Endometrial microvascular endothelial cells (primary cell): ENCODE measurements around the gene MYOM3. TPM values are rescaled to one million over a fixed set of nuclear protein-coding genes. Genes with fewer than 3 reads are reported as not detected.
"Not testable (repeated sequence)": the region's sequence is repeated elsewhere in the genome, so short reads cannot be mapped to it uniquely, and the experiment has no call there.

Experiments used
- in situ Hi-C: cut with HindIII; loops from 2 replicates; pipeline ENCODE4 v1.10.0; 2017; ENCODE audit warnings: low sequenced_read_pairs, low pct_unique_long_range_greater_than_20kb; ENCODE audit errors: inconsistent ontology term
- total RNA-seq: library from RNA; depleted of rRNA; stranded (reverse); fragments of >200 nt; gene quantifications from one replicate; pipeline ENCODE4 v1.2.3, GENCODE V29; 2015; ENCODE audit errors: inconsistent ontology term

MYOM3 gene
- total RNA-seq, 1 donor from 2014 or later = not detected

GRCh38 chr1:24052220-24052619, 59.7 kb downstream of the MYOM3 start:
- in situ Hi-C loops = no loop called here

- in situ Hi-C loops = no loop called here
Observed at GRCh38 chr1:24051206-24051945, 60.6 kb downstream of the MYOM3 start.

- in situ Hi-C loops = no loop called here
Observed at GRCh38 chr1:24049733-24050132, 62.2 kb downstream of the MYOM3 start.

GRCh38 chr1:24048894-24049293, 63.0 kb downstream of the MYOM3 start:
- in situ Hi-C loops = not testable (repeated sequence)

GRCh38 chr1:24048205-24048869, 63.6 kb downstream of the MYOM3 start:
- in situ Hi-C loops = no loop called here

- in situ Hi-C loops = no loop called here
Observed at GRCh38 chr1:24047110-24047477, 64.8 kb downstream of the MYOM3 start.

GRCh38 chr1:24045771-24046170, 66.2 kb downstream of the MYOM3 start:
- in situ Hi-C loops = no loop called here

- in situ Hi-C loops = not testable (repeated sequence)
Observed at GRCh38 chr1:24044672-24045071, 67.3 kb downstream of the MYOM3 start.

GRCh38 chr1:24043345-24044032, 68.4 kb downstream of the MYOM3 start:
- in situ Hi-C loops = no loop called here

- in situ Hi-C loops = no loop called here
Observed at GRCh38 chr1:24042315-24042714, 69.6 kb downstream of the MYOM3 start.

GRCh38 chr1:24036088-24036487, 75.8 kb downstream of the MYOM3 start:
- in situ Hi-C loops = no loop called here

- in situ Hi-C loops = no loop called here
Observed at GRCh38 chr1:24032981-24033380, 79.0 kb downstream of the MYOM3 start.

GRCh38 chr1:24030976-24031516, 80.9 kb downstream of the MYOM3 start:
- in situ Hi-C loops = not testable (repeated sequence)

GRCh38 chr1:24027838-24028468, 84.0 kb downstream of the MYOM3 start:
- in situ Hi-C loops = loop anchor here (10.0 kb wide), 1 partner anchor 63 kb away; no protein-coding TSS in a partner anchor

- in situ Hi-C loops = loop anchor here (10.0 kb wide), 1 partner anchor 58 kb away; no protein-coding TSS in a partner anchor
Observed at GRCh38 chr1:24022581-24023361, 89.2 kb downstream of the MYOM3 start.

- in situ Hi-C loops = loop anchor here (10.0 kb wide), 1 partner anchor 57 kb away; no protein-coding TSS in a partner anchor
Observed at GRCh38 chr1:24021403-24022266, 90.3 kb downstream of the MYOM3 start.

GRCh38 chr1:24020470-24020869, 91.5 kb downstream of the MYOM3 start:
- in situ Hi-C loops = loop anchor here (10.0 kb wide), 1 partner anchor 56 kb away; no protein-coding TSS in a partner anchor
